Measurements from ENCODE around the gene SPPL2C.
A peak's percentile ranks its signal among the peaks of the same experiment; 100 is the strongest.
"Not testable (repeated sequence)": the region's sequence is repeated elsewhere in the genome, so short reads cannot be mapped to it uniquely, and the experiment has no call there.

The SPPL2C gene

DNA sequence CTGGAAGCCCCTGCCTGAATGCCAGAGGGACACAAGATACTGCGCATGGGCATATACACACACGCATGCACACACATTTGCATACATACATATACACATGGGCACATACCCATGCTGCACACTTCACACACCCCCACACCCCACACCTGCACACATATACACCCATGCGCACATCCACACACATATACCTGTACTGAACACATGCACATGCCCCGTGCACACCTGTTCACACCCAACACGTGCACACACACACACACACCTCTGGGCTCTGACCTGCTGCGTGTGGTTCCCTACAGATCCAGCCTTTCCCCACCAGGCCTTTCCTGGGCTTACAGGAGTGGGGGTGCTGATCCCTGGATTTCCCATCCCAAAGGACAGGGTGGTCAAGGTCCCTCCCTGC, 6.3 kb downstream of the SPPL2C start:
- no peak for DNase-seq

DNA sequence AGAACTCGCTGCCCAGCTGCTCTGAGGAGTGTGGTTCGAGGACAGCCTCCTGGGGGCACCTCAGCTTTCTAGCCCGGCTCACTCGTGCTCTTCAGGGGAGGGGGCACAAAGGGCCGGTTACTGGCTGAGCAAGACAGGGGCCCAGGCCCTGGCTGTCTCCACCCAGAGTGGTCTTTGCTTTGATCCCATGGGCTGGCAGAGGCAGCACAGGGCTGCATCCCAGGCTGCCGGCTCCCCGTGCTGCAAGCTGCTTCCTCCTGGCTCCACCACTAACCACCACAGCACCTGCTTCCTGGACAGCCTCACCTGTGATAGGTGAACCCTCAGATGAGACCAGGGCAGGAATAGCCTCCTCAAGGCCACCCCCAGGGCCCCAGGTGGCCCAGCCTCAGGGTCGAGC, 6.8 kb downstream of the SPPL2C start:
- DNase-seq: no peak

DNA sequence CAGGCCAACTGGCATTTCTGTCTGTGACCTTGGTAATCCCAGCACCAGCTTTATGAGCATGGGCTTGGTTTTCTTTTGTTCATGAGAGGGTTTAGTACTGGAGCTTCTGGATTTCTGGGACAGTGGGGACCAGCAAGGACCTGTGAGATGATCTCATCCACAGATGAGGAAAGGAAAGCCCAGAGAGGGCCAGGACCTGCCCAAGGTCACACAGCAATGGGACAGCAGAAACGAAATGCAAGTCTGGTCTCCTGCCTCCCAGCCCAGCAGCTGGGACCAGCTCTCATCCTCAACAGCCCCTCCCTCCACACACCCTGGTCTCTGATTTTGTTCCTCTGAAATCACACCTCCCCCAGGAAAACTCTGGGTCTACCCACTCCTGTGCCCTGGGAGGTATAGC, 7.2 kb downstream of the SPPL2C start:
- DNase-seq: no peak

DNA sequence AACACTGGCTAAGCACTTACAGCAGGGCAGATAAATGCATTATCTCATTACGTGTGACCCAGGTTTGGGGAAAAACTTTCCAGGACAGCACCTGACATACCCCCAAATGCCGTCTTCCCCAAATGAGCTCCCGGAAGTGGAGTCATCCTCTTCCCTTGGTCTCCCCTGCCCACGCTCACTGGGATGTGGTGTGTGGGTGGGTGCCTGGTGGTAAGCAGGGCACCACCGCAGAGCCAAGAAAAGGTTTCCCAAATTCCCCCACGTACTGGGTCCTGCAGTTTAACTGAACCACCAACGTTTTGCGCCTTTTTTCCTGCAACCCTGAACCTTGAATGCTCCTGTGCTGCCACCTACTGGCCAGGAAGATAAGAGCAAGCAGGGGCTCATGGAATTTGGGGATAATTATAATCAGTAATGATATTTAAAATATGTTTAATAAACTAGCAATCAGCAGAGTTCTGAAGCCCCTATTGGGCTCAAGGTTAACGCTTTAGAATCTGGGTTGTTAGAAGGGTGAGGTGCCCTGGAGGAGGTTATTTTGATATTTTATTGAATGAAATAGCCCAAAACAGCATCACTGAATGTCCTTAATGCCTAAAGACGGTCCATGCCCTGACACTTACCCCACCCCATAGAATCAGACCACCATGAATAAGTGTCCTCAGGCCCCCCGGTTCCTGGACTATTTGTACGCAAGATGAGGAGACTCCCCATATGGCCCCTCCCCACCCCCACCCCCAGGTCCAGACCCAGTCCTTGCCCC, 8.0 kb downstream of the SPPL2C start:
- DNase-seq: peak; percentile 58

DNA sequence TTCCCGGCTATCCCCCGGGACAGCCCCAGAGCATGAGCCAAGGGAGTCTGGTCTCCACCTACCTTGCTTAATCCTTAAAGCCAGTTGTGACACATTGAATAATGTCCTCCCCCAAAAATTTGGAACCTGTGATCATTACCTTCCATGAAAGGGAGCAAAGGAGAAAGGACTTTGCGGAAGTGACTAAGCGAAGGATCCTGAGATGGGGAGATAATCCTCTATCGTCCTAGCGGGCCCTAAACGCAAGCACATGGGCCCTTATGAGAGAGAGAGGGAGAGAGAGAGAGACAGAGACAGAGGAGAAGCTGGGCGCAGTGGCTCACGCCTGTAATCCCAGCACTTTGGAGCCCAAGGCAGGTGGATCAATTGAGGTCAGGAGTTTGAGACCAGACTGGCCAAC, 9.5 kb downstream of the SPPL2C start:
- no peak for DNase-seq

- no peak for DNase-seq
Measured at GRCh38 chr17:45855691-45856336, 11.1 kb downstream of the SPPL2C start.

DNA sequence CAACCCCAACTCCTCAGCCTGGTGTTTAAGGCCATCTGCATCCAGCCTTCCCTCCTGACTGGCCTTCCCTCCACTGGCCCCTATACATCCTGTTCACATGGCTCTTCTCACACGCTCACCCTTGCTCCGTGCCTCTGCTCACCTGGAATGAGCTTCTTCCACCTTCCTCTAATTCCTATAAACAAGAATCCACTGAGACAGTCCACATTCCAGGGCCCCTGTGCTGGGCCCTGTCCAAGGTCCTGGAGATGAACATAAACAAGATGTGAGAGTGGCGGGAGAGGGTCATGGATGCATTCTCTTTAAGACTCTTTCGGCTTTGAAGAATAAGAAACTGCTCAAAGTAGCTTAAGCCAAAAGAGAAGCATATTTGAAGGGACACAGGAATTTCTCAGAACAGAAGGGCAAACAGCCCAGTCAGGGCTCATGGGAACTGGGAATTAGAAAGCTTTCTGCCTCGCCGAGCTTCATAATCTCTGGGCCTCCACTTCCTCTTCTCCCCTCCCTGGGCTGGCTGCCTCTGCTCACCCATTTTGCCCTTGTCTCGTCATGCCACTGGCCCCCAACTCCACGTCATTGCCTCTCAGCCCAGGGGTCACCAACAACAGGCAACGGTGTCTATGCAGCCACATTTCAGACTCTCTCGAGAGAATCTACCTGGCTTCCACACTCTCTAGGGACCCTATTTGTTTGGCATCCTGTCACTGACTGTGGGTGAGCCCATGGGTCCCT, 13.5 kb downstream of the SPPL2C start:
- no peak for DNase-seq

- DNase-seq: no peak
Measured at GRCh38 chr17:45861165-45861564, 16.5 kb downstream of the SPPL2C start.

DNA sequence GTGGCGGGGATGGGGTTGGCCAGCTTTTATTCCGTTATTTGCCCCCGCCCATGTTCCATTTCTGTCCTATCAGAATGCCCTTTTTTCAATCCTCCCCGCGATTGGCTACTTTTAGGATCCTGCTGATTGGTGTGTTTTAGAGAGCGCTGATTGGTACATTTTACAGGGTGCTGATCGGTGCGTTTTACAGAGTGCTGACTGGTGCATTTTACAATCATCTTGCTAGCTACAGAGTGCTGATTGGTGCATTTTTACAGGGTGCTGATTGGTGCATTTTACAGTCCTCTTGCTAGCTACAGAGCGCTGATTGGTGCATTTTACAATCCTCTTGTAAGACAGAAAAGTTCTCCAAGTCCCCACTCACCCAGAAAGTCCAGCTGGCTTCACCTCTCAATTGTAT, 17.4 kb downstream of the SPPL2C start:
- not testable (repeated sequence) for DNase-seq

DNA sequence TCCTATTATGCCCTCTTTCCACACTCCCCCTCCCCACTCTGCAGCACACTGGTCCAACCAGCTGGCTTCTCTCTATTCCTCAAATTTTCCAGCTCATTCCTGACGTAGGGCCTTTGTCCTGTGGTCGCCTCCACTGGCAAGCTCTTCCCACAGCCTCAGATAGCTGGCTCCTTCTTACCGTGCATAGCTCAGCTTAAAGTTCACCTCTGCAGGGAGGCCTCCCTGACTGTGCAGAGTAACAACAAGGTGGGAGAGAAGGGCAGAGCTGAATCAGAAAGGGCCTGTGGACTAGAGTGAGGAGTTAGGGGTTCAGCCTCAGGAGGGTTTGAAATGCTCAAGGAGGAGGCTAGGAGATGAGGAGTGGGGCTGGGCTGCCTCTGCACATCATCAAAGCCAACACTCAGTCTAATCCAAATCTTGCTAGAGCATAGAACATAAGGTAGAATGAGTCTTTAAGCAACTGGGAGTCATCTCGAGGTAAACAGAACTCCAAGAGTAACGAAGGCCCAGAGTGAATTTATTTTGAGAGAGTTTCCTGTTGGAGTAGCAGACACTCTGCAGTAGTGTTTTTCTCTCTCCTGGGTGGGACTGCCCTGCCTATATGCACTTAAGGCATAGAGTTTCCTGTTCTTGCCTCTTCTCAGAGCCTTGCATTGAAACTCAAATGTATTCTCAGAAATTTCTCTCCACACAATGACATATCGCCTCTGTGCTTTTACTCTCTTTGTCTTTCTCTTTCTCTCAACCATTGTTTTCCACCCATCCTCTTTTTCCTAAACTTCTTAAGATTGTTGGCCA, 19.4 kb downstream of the SPPL2C start:
- no peak for DNase-seq

DNA sequence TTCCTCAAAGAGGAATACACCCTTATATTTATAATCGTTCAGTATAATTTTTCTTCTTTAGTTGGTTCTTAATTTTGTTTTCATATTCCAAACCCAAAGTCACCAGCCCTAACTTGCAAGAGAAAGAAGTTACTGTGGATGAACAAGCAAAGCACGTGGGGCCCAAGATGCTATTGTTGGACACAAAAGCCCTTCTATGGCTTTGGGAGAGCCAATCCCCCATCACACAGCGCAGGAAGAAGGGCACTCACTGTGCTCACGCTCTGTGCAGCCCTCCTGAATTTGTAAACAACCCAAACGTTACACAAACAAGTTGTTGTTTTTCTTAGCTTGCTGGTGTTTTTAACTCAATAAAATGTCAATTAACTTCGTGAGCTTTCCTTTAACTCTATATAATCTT, 22.5 kb downstream of the SPPL2C start:
- DNase-seq: no peak

GRCh38 chr17:45867702-45868101, 23.0 kb downstream of the SPPL2C start:
- no peak for DNase-seq

- DNase-seq: no peak
Measured at GRCh38 chr17:45868276-45868675, 23.6 kb downstream of the SPPL2C start.

DNA sequence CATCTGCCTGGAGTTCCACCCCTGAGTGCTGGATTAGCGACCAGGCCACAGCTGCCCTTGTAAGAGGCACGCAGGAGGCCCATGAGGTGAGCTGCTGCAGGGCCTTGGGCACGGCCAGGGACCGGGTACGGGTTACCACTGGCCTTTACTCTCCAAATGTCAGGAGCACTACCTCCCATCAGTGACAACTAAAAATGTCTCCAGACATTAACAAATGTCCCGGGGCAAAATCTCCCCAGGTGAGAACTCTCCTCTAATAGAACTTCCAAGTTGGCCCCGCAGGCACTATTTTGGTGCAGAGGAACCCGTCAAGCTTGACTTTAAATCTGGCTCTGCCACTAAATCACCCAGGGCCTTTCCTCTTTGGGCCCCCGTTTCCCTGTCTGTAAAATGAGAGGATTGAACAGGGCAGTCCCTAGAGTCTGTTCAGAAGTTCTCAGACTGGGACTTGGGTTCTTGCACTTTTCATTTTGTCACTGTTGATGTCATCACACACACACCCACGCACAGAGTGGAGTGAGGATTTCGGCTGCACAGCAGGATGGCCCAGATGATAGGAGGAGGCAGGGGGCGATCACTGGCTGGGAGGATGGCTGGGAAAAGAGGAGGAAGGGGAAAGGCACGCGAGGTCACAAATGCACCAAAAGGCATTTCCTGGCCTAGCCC, 25.1 kb downstream of the SPPL2C start:
- no peak for DNase-seq

DNA sequence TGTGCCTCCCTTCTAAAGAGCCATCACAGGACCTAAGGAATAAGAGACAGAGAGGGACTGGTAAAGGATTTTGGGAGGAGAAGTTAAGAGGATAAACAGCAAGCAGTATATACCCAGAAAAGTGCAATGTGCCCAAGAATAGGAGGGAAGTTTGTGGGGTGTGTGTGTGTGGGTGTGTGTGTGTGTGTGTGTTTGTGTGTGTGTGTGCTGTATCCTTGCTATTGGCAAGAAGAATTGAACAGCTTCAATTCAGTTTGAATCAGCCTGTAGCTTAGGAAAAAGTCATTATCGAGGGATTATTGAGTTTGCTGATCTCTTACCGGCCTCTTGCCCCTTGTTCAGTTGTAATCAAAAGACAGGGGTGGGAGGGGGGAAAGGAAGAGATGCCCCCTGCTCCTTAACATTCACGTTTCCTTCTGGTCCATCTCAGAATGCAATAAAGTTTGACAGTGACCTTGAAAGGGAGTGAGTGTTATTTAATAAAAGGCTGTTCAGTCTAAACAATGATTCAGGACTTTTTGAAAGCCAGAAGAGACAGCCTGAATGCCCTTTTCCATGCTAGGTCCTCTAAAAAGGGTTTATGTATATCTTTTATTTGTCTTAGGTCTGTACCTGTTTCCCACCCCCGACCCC, 25.8 kb downstream of the SPPL2C start:
- no peak for DNase-seq

DNA sequence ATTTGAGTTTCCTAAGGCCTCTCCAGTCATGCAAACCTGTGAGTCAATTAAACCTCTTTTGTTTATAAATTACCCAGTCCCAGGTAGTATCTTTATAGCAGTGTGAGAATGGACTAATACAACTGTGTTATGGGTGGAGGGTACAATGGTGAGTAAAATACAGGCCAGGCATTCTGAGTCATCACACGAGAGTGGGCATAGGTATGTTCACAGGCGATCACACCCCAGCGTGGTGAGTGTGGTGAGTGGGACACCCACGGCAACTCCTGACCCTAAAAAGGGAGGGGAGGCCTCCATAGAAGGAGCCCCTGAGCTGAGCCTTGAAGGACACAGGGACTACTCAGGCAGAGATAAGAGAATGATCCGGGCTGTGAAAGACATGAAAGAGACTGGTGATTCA, 27.0 kb downstream of the SPPL2C start:
- DNase-seq: no peak

GRCh38 chr17:45873728-45874127, 29.0 kb downstream of the SPPL2C start:
- no peak for DNase-seq

- DNase-seq: no peak
Measured at GRCh38 chr17:45874151-45874550, 29.5 kb downstream of the SPPL2C start.

GRCh38 chr17:45876539-45876938, 31.9 kb downstream of the SPPL2C start:
- DNase-seq: no peak

DNA sequence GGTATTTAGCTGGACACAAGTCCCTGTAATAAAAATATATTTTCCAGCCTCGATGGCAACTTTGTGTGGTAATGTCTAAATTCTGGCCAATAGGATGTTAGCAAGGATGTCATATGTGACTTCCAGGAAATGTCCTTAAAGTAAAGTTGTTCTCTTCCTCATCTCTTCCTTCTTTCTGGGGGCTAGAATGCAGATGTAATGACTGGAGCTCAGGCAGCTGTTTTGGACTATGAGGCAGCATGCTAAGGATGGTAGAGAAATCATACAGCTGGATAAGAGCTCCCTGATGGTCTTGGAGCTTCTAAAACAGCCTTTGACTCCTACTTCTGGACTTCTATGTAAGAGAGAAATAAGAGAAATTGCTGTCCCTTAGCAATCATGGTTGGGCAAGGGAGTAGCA, 32.8 kb downstream of the SPPL2C start:
- DNase-seq: no peak

GRCh38 chr17:45883063-45883462, 38.4 kb downstream of the SPPL2C start:
- no peak for DNase-seq

DNA sequence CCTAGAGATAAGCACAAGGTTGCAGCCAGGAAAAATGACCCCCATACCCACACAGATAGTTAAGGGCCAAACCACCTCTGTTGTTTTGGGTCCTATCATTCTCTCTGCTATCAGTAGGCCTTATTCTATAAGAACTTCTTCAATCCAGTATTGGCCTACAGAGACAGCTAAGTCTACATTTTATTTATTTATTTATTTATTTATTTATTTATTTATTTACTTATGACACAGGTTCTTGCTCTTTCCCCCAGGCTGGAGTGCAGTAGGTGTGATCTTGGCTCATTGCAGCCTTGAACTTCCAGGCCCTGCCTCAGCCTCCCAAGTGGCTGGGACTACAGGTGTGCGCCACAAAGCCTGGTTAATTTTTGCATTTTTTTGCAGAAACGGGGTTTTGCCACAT, 42.2 kb downstream of the SPPL2C start:
- DNase-seq: no peak
